OCI-LY7 (cell line): ENCODE measurements around the gene YY1AP1. TPM values are rescaled to one million over a fixed set of nuclear protein-coding genes. Genes with fewer than 3 reads are reported as not detected.
A peak's percentile ranks its signal among the peaks of the same experiment; 100 is the strongest.

Source experiments
- Bru-seq: library from RNA; stranded (reverse); fragments of 400-500 nt; gene quantifications from one replicate; lab custom pipeline; 2021; lab: Mats Ljungman, UMichigan
- BruChase-seq, 2 experiments: library from RNA; stranded (reverse); fragments of 400-500 nt; gene quantifications; one replicate each; lab custom pipeline; 2021; lab: Mats Ljungman, UMichigan
- BruUV-seq: library from RNA; stranded (reverse); fragments of 400-500 nt; replicated peaks from 2 replicates; lab custom pipeline; 2021; lab: Mats Ljungman, UMichigan
- CTCF ChIA-PET: fragments of 300-600 bp; sonication (Branson Sonifier 250); formaldehyde crosslinking; loops from one replicate; lab custom pipeline; 2022; ENCODE audit warnings: antibody characterized with exemption; ENCODE audit not compliant: unreplicated experiment; lab: Charles Lee
- POLR2A ChIA-PET: fragments of 300-600 bp; sonication (Branson Sonifier 250); formaldehyde crosslinking; loops from one replicate; lab custom pipeline; 2022; ENCODE audit warnings: antibody characterized with exemption; lab: Charles Lee
- DNase-seq: peaks from one replicate; pipeline ENCODE4 v3.0.0-alpha.2; 2015; ENCODE audit warnings: low spot score
- H2AFZ ChIP-seq: fragments of 200-600 bp; sonication (generic), shearing (Covaris generic); 2 replicates; pipeline ENCODE4 v1.6.1; 2014; ENCODE audit warnings: mild to moderate bottlenecking, antibody characterized with exemption, low read length, moderate library complexity
- H3K27ac ChIP-seq: fragments of 200-600 bp; sonication (generic); 2 replicates; pipeline ENCODE4 v1.5.1; 2014; ENCODE audit warnings: mixed run types, low read depth, mild to moderate bottlenecking, moderate library complexity, low read length, inconsistent platforms; ENCODE audit not compliant: poor library complexity, severe bottlenecking
- H3K36me3 ChIP-seq: fragments of 200-600 bp; sonication (generic); 2 replicates; pipeline ENCODE4 v1.6.1; 2014; ENCODE audit warnings: mild to moderate bottlenecking, antibody characterized with exemption, low read length, moderate library complexity, mixed read lengths; ENCODE audit not compliant: insufficient read depth
- H3K4me1 ChIP-seq: fragments of 200-600 bp; sonication (generic); 2 replicates; pipeline ENCODE4 v1.5.1; 2014; ENCODE audit warnings: mild to moderate bottlenecking, low read length; ENCODE audit not compliant: insufficient read depth, poor library complexity, severe bottlenecking
- H3K4me2 ChIP-seq: fragments of 200-600 bp; sonication (generic); 2 replicates; pipeline ENCODE4 v1.6.1; 2014; ENCODE audit warnings: mild to moderate bottlenecking, low read length
- H3K4me3 ChIP-seq: fragments of 200-600 bp; sonication (generic); 2 replicates; pipeline ENCODE4 v1.5.1; 2014; ENCODE audit warnings: mild to moderate bottlenecking, low read depth, low read length; ENCODE audit not compliant: poor library complexity, severe bottlenecking
- H3K79me2 ChIP-seq: fragments of 200-600 bp; sonication (generic); 2 replicates; pipeline ENCODE4 v1.6.1; 2016; ENCODE audit warnings: low read depth, mild to moderate bottlenecking, low read length, moderate library complexity, mixed read lengths; ENCODE audit not compliant: insufficient read depth
- H3K9me2 ChIP-seq: fragments of 200-600 bp; sonication (generic); 2 replicates; pipeline ENCODE4 v1.6.1; 2016; ENCODE audit warnings: mild to moderate bottlenecking, low read length, mixed read lengths; ENCODE audit not compliant: insufficient read depth
- H3K9me3 ChIP-seq: fragments of 200-600 bp; sonication (generic); 2 replicates; pipeline ENCODE4 v1.6.1; 2014; ENCODE audit warnings: mild to moderate bottlenecking, mixed run types, low read length, mixed read lengths
- H4K20me1 ChIP-seq: fragments of 200-600 bp; sonication (generic); 2 replicates; pipeline ENCODE4 v1.6.1; 2014; ENCODE audit warnings: mild to moderate bottlenecking, antibody characterized with exemption, low read length, moderate library complexity, mixed read lengths; ENCODE audit not compliant: insufficient read depth
- EZH2phosphoT487 ChIP-seq: fragments of 200-600 bp; sonication (generic); IDR thresholded peaks from 2 replicates; pipeline ENCODE4 v1.6.1; 2018; ENCODE audit warnings: low read depth, borderline replicate concordance, mild to moderate bottlenecking, mixed run types, antibody characterized with exemption, low read length, moderate library complexity, mixed read lengths
- intact Hi-C: fragments of 100-400 bp; cut with micrococcal nuclease; formaldehyde crosslinking; loops from one replicate; pipeline ENCODE4 v1.10.0; 2022; ENCODE audit not compliant: unreplicated experiment
- long read RNA-seq: library from polyadenylated mRNA; stranded (forward); transcript quantifications from one replicate; pipeline ENCODE4 v2.0.0, GENCODE V29; 2022
- total RNA-seq, 2 experiments: library from RNA; depleted of rRNA in 1 of 2; stranded (reverse); fragments of >200 nt in 1 of 2; shearing (Covaris generic) in 1 of 2; gene quantifications; 2 replicates each; pipeline ENCODE4 v1.2.3, GENCODE V29; 2014 to 2022
- TF ChIP-seq, protein P1 (sequence below): fragments of 200-600 bp; sonication (generic); conservative IDR thresholded peaks from 2 replicates; pipeline ENCODE4 v1.5.1; 2014; ENCODE audit warnings: mild to moderate bottlenecking, antibody characterized with exemption, low read length, moderate library complexity, mixed read lengths

YY1AP1 gene, protein sequence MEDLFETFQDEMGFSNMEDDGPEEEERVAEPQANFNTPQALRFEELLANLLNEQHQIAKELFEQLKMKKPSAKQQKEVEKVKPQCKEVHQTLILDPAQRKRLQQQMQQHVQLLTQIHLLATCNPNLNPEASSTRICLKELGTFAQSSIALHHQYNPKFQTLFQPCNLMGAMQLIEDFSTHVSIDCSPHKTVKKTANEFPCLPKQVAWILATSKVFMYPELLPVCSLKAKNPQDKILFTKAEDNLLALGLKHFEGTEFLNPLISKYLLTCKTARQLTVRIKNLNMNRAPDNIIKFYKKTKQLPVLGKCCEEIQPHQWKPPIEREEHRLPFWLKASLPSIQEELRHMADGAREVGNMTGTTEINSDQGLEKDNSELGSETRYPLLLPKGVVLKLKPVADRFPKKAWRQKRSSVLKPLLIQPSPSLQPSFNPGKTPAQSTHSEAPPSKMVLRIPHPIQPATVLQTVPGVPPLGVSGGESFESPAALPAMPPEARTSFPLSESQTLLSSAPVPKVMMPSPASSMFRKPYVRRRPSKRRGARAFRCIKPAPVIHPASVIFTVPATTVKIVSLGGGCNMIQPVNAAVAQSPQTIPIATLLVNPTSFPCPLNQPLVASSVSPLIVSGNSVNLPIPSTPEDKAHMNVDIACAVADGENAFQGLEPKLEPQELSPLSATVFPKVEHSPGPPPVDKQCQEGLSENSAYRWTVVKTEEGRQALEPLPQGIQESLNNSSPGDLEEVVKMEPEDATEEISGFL
- total RNA-seq (2014; rRNA removed; shearing (Covaris generic)): 83.0 and 84.6 TPM in 2 replicates
- total RNA-seq (2022): 76.0 and 83.8 TPM in 2 replicates
- percentile 85 among the genes with signal in this experiment for Bru-seq, nascent RNA
- percentile 89 among the genes with signal in this experiment for BruChase-seq, experiment 1, labeled RNA remaining after a 6-hour chase
- BruChase-seq, experiment 2, labeled RNA remaining after a 2-hour chase: percentile 91 among the genes with signal in this experiment
- long read RNA-seq, transcript YY1AP1-212 (11 exons, 2,654 nt): minor isoform, 17 of 117 reads
- long read RNA-seq, transcript YY1AP1-205 (11 exons, 2,663 nt): major isoform, 33 of 117 reads
- long read RNA-seq, transcript YY1AP1-203 (10 exons, 2,524 nt): minor isoform, 7 of 117 reads
- long read RNA-seq, partial matches to known transcripts: 6 of 117 reads
- long read RNA-seq, other reads (novel, unspliced or antisense): 46 of 117 reads

DNA sequence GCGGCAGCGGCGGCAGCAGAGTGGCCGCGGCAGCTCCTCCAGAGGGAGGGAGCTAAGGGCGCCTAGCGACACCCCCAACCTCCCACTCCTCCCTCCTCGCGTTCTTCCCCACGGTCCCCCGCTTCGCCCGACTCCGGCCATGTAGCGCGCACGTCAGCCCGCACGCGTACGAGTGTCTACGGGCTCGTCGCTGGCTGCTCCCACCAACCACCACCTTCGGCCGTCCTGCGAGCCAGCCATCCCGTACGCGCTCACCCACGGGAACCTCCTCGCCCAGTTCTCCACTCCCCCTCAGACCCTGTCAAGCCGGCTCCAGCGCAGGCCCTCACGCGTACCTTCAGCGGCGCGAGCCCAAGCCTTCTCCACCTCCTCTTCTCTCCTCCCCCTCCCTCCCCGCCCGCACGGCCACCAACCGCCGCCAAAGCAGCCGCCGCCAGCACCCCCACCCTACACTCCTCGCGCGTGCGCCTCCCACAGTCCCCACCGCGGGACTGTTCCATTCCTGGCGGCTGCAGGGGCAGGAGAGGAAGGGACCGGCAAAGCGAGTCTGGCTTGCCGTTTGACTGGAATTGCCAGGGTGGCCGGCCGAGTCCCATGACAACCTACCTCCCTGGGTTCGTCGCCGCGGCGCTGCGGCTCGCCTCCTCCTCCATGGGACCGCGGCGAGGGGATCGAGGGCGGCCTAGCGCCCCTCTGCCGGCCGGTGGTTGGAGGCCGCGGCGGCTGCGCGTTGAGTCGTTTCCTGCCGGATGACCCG, at the start of gene YY1AP1:
Gene YY1AP1 (minus strand): TSS at position 451 of the 757 bp plus-strand sequence. CDS start 8,338 bp downstream, outside the sequence.
- peak within 1 kb of the TSS; percentile 93 for H3K4me3 ChIP-seq
- no peak for TF ChIP-seq EZH2phosphoT487
- TF ChIP-seq, protein P1, sequence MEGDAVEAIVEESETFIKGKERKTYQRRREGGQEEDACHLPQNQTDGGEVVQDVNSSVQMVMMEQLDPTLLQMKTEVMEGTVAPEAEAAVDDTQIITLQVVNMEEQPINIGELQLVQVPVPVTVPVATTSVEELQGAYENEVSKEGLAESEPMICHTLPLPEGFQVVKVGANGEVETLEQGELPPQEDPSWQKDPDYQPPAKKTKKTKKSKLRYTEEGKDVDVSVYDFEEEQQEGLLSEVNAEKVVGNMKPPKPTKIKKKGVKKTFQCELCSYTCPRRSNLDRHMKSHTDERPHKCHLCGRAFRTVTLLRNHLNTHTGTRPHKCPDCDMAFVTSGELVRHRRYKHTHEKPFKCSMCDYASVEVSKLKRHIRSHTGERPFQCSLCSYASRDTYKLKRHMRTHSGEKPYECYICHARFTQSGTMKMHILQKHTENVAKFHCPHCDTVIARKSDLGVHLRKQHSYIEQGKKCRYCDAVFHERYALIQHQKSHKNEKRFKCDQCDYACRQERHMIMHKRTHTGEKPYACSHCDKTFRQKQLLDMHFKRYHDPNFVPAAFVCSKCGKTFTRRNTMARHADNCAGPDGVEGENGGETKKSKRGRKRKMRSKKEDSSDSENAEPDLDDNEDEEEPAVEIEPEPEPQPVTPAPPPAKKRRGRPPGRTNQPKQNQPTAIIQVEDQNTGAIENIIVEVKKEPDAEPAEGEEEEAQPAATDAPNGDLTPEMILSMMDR: no peak
- H3K9me3 ChIP-seq: peaks cover 19% of the 10 kb centered on the region
- ChIA-PET CTCF (no interaction called here), POLR2A (no interaction called here)
- H3K4me1 ChIP-seq: peaks cover 25% of the 10 kb centered on the region
- H3K79me2 ChIP-seq: peaks cover 90% of the 10 kb centered on the region
- no TSS peak for BruUV-seq
- no peaks in the 10 kb centered on the region for H3K9me2 ChIP-seq
- peak within 1 kb of the TSS; percentile 73 for H3K4me2 ChIP-seq
- DNase-seq: peak; percentile 93
- intact Hi-C loops: no loop called here
- peaks cover 63% of the 10 kb centered on the region for H3K36me3 ChIP-seq
- H2AFZ ChIP-seq: peak within 1 kb of the TSS; percentile 73; the same call in 1 of the 2 replicates
- no peaks in the 10 kb centered on the region for H4K20me1 ChIP-seq
- peak within 1 kb of the TSS; percentile 77 for H3K27ac ChIP-seq

DNA sequence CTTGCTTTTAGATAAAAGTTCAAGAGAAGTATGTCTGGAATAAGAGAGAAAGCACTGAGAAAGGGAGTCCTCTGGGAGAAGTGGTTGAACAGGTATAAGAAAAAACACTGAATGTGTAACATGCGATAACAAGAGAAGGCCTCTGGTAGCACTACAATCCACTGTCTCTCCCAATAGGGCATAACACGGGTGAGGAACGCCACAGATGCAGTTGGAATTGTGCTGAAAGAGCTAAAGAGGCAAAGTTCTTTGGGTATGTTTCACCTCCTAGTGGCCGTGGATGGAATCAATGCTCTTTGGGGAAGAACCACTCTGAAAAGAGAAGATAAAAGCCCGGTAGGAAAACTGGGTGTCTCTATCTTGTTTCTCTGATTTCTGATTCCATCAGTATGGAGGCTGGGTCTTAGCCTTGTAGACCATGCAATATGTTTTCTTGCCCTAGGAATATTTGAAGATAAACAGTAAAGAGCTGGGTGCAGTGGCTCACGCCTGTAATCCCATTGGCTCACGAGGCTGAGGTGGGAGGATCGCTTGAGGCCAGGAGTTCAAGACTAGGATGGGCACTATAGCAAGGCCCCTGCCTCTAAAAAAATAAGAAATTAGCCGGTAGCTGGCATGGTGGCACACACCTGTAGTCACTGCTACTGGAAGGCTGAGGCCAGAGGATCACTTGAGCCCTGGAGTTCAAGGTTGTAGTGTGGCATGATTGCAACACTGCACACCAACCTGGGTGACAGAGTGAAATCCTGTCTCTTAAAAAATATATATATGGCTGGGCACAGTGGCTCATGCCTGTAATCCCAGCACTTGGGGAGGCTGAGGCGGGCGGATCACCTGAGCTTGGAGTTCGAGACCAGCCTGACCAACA, 40.7 kb upstream of the YY1AP1 start:
- intact Hi-C loops: no loop called here
- no peaks in the 10 kb centered on the region for H3K9me3 ChIP-seq
- no peaks in the 10 kb centered on the region for H3K4me1 ChIP-seq
- no TSS peak for BruUV-seq
- no peak overlapping the region for H3K4me2 ChIP-seq
- peak; percentile 47 for DNase-seq
- peaks cover 82% of the 10 kb centered on the region for H3K36me3 ChIP-seq
- no peaks in the 10 kb centered on the region for H3K9me2 ChIP-seq
- CTCF ChIA-PET: no interaction called here
- H3K79me2 ChIP-seq: no peaks in the 10 kb centered on the region
- H3K4me3 ChIP-seq: no peak overlapping the region
- no peak overlapping the region for H3K27ac ChIP-seq
- no peaks in the 10 kb centered on the region for H4K20me1 ChIP-seq
- POLR2A ChIA-PET: no interaction called here
- TF ChIP-seq EZH2phosphoT487: no peak
- TF ChIP-seq, protein P1: peak; percentile 83
- H2AFZ ChIP-seq: no peak overlapping the region
